ENCODE measurements around the gene SHANK3. TPM values are rescaled to one million over a fixed set of nuclear protein-coding genes. Genes with fewer than 3 reads are reported as not detected.
"Not testable (repeated sequence)": the region's sequence is repeated elsewhere in the genome, so short reads cannot be mapped to it uniquely, and the experiment has no call there.

The SHANK3 gene
- total RNA-seq, 4 donors from 2014 or later: 2.8 to 36.3 (median 10.8) TPM

- H3K4me1 ChIP-seq: peaks cover 0 to 3% (median 1%) of the 10 kb centered on the region in 4 donors
- no peak for DNase-seq
- H3K36me3 ChIP-seq: no peaks in the 10 kb centered on the region
- H3K4me3 ChIP-seq: no peak overlapping the region
- TF ChIP-seq CTCF (IDR thresholded peaks at IDR 0.05) (no peak), POLR2A (IDR thresholded peaks at IDR 0.05) (no peak)
- no peaks in the 10 kb centered on the region for H3K27me3 ChIP-seq
- no peak overlapping the region for H3K27ac ChIP-seq
- no peaks in the 10 kb centered on the region for H3K9me3 ChIP-seq
Measured at GRCh38 chr22:50633771-50634170, 38.9 kb upstream of the SHANK3 start.

- no peak for DNase-seq
- no peaks in the 10 kb centered on the region for H3K9me3 ChIP-seq
- no peak overlapping the region for H3K27ac ChIP-seq
- no peaks in the 10 kb centered on the region for H3K36me3 ChIP-seq
- no peak overlapping the region for H3K4me3 ChIP-seq
- no peaks in the 10 kb centered on the region for H3K27me3 ChIP-seq
- H3K4me1 ChIP-seq: no peaks in the 10 kb centered on the region
- TF ChIP-seq CTCF (IDR thresholded peaks at IDR 0.05) (no peak), POLR2A (IDR thresholded peaks at IDR 0.05) (no peak)
Measured at GRCh38 chr22:50635591-50635990, 37.0 kb upstream of the SHANK3 start.

GRCh38 chr22:50640296-50640695, 32.3 kb upstream of the SHANK3 start:
- H3K36me3 ChIP-seq, H3K27ac ChIP-seq, H3K4me1 ChIP-seq, H3K9me3 ChIP-seq, H3K4me3 ChIP-seq, DNase-seq, H3K27me3 ChIP-seq: not testable (repeated sequence)

- Histone ChIP-seq H3K36me3 (no peaks in the 10 kb centered on the region), H3K4me1 (peaks cover 0 to 7% (median 0%) of the 10 kb centered on the region in 4 donors), H3K4me3 (no peak overlapping the region), H3K9me3 (no peaks in the 10 kb centered on the region), H3K27ac (peak overlapping the region in 1 of 4 donors; percentile 17), H3K27me3 (no peaks in the 10 kb centered on the region)
- no peak for DNase-seq
- TF ChIP-seq CTCF (IDR thresholded peaks at IDR 0.05): no peak
- TF ChIP-seq POLR2A (IDR thresholded peaks at IDR 0.05): no peak
Measured at GRCh38 chr22:50640857-50641647, 31.6 kb upstream of the SHANK3 start.

- Histone ChIP-seq H3K36me3 (no peaks in the 10 kb centered on the region), H3K4me1 (peaks cover 0 to 7% (median 0%) of the 10 kb centered on the region in 4 donors), H3K4me3 (no peak overlapping the region), H3K27ac (no peak overlapping the region), H3K9me3 (no peaks in the 10 kb centered on the region), H3K27me3 (no peaks in the 10 kb centered on the region)
- peak in 1 of 3 donors; percentile 42 for DNase-seq
- TF ChIP-seq CTCF (IDR thresholded peaks at IDR 0.05) (peak in 3 of 6 experiments; percentile 24 to 45 (median 34)), POLR2A (IDR thresholded peaks at IDR 0.05) (no peak)
Measured at GRCh38 chr22:50641696-50642607, 30.7 kb upstream of the SHANK3 start.

GRCh38 chr22:50643021-50643820, 29.4 kb upstream of the SHANK3 start:
- DNase-seq: peak in 1 of 3 donors; percentile 2
- not testable (repeated sequence) for H3K27ac ChIP-seq, H3K4me1 ChIP-seq, H3K27me3 ChIP-seq, H3K36me3 ChIP-seq, H3K4me3 ChIP-seq, H3K9me3 ChIP-seq

- not testable (repeated sequence) for H3K9me3 ChIP-seq, H3K27ac ChIP-seq, H3K4me1 ChIP-seq, H3K27me3 ChIP-seq, H3K4me3 ChIP-seq, H3K36me3 ChIP-seq
- peak in 1 of 3 donors; percentile 19 for DNase-seq
Measured at GRCh38 chr22:50643821-50644101, 28.9 kb upstream of the SHANK3 start.
